ENCODE measurements around the gene DENND4B.

DENND4B gene

DNA sequence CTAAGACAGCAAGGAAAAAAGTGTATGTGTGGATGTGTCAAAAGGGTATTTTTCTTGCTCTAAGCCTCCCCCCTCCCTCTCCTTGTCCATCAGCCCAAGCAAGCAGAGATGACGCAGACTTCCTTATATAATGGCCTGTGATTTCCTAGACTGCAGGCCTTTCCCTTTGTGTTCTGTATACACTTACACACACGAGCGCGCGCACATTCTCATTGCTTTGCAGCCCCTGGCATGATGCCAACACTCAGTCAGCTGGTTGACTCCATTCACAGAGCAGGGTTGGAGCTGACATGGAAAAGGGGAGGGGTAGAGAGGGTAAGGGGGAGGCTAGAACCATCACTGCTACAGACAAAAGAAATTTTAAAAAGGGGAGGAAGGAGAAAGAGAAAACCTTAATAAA is 65.6 kb downstream of the DENND4B start:
- peak; percentile 18 to 33 for DNase-seq

- no peak for DNase-seq
Observed at GRCh38 chr1:153880024-153880423, 66.5 kb downstream of the DENND4B start.
